Astrocyte (in vitro differentiated cells and primary cell): ENCODE measurements around the gene PLSCR2.

Source experiments
- CTCF ChIP-seq: IDR thresholded peaks from 2 replicates; pipeline ENCODE4 v1.5.1; 2011; ENCODE audit warnings: low read depth, mild to moderate bottlenecking, inconsistent platforms, low read length, moderate library complexity; ENCODE audit not compliant: insufficient read depth
- EZH2 ChIP-seq: IDR thresholded peaks from 2 replicates; pipeline ENCODE4 v1.6.1; 2012; ENCODE audit warnings: mild to moderate bottlenecking, low read length, inconsistent platforms; ENCODE audit not compliant: insufficient read depth

GRCh38 chr3:146468671-146469149 lies 651 bp downstream of the PLSCR2 start:
- TF ChIP-seq CTCF, result no peak
- TF ChIP-seq EZH2, result no peak
